ENCODE measurements around the gene KRTAP5-6. TPM values are rescaled to one million over a fixed set of nuclear protein-coding genes. Genes with fewer than 3 reads are reported as not detected.

KRTAP5-6 gene
- total RNA-seq, 3 donors from 2014 or later: not detected

GRCh38 chr11:1650918-1651262, 46.1 kb upstream of the KRTAP5-6 start:
- Histone ChIP-seq H3K4me3 (no peak overlapping the region), H3K9me3 (no peaks in the 10 kb centered on the region), H3K36me3 (ENCODE audit: low read depth) (no peaks in the 10 kb centered on the region), H3K4me1 (ENCODE audit: low read depth) (no peaks in the 10 kb centered on the region)
- intact Hi-C loops (cut with DNase I, micrococcal nuclease): loop anchor here in 1 of 2 donors (5.0 kb wide), 1 partner anchor 181 kb away; the partner anchor contains the start of gene SYT8
- TF ChIP-seq CTCF (IDR thresholded peaks at IDR 0.05): no peak
- DNase-seq (no peak), ATAC-seq (no peak)

DNA sequence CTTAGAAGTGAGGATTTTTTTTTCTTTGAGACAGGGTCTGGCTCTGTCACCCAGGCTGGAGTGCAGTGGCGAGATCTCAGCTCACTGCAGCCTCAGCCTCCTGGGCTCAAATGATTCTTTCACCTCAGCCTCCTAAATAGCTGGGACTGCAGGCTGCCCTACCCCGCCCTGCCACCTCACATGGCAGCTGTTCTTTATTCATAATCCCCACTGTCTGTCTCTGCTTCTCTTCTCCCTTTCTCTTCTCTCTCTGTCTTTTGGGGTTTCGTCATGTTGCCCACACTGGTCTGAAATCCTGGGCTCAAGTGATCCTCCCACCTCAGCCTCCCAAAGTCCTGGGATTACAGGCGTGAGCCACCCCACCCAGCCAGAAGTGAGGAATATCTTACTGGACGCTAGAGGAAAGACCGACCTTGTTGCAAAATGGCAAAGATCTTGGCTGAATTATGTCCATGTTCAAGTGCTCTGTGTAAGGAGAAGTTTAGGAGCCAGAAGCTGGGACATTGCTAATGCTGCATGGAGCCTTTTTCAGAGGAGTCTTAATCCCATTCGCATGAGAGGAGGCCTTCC, 45.5 kb upstream of the KRTAP5-6 start:
- no peak for DNase-seq
- Histone ChIP-seq H3K36me3 (ENCODE audit: low read depth) (no peaks in the 10 kb centered on the region), H3K9me3 (no peaks in the 10 kb centered on the region), H3K4me3 (no peak overlapping the region), H3K4me1 (ENCODE audit: low read depth) (no peaks in the 10 kb centered on the region)
- no peak for ATAC-seq
- TF ChIP-seq CTCF (IDR thresholded peaks at IDR 0.05): no peak
- intact Hi-C loops (cut with DNase I, micrococcal nuclease): loop anchor here in 1 of 2 donors (5.0 kb wide), 1 partner anchor 181 kb away; the partner anchor contains the start of gene SYT8

GRCh38 chr11:1652026-1652425, 45.0 kb upstream of the KRTAP5-6 start:
- Histone ChIP-seq H3K4me3 (no peak overlapping the region), H3K36me3 (ENCODE audit: low read depth) (no peaks in the 10 kb centered on the region), H3K4me1 (ENCODE audit: low read depth) (no peaks in the 10 kb centered on the region), H3K9me3 (no peaks in the 10 kb centered on the region)
- ATAC-seq (no peak), DNase-seq (peak in 2 of 3 donors; percentile 12 to 35)
- intact Hi-C loops (cut with DNase I, micrococcal nuclease): loop anchor here in 1 of 2 donors (5.0 kb wide), 1 partner anchor 180 kb away; the partner anchor contains the start of gene SYT8
- no peak for TF ChIP-seq CTCF (IDR thresholded peaks at IDR 0.05)

DNA sequence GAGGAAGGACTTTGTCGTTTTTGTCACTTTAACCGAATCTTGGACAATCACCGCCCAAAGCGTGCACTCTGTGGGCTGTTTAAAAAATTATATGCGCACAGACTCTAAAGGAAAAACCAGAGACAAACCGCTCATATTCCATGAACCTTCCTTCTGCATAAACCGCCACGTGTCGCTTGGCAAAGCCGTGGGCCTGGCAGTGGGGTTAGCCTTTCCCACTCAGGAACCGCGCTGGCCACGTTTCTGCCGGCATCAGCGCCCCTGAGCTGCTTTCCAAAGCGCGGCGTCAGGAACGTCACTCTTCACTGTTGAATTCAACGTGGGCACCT, 44.6 kb upstream of the KRTAP5-6 start:
- intact Hi-C loops (cut with DNase I, micrococcal nuclease): loop anchor here in 1 of 2 donors (5.0 kb wide), 1 partner anchor 180 kb away; the partner anchor contains the start of gene SYT8

GRCh38 chr11:1652771-1653540, 44.0 kb upstream of the KRTAP5-6 start:
- TF ChIP-seq CTCF (IDR thresholded peaks at IDR 0.05): peak; percentile 94
- intact Hi-C loops (cut with DNase I, micrococcal nuclease): loop anchor here in 1 of 2 donors (5.0 kb wide), 1 partner anchor 179 kb away; the partner anchor contains the start of gene SYT8
- ATAC-seq (peak; percentile 92), DNase-seq (peak; percentile 77 to 78 (median 77))
- no peaks in the 10 kb centered on the region for H3K9me3 ChIP-seq
- H3K36me3 ChIP-seq (ENCODE audit: low read depth): no peaks in the 10 kb centered on the region
- H3K4me3 ChIP-seq: no peak overlapping the region
- H3K4me1 ChIP-seq (ENCODE audit: low read depth): no peaks in the 10 kb centered on the region

More for the DNA sequence above, 44.6 kb upstream of the KRTAP5-6 start:
- DNase-seq (no peak), ATAC-seq (no peak)
- Histone ChIP-seq H3K4me3 (no peak overlapping the region), H3K36me3 (ENCODE audit: low read depth) (no peaks in the 10 kb centered on the region), H3K4me1 (ENCODE audit: low read depth) (no peaks in the 10 kb centered on the region), H3K9me3 (no peaks in the 10 kb centered on the region)
- no peak for TF ChIP-seq CTCF (IDR thresholded peaks at IDR 0.05)

Measured in mucosa of descending colon (tissue), 3 donors.